CD4-positive, alpha-beta T cell treated with Interleukin-2 at 100 ng/mL for 4 hours (primary cell): ENCODE data around the gene ZNRF3.

ENCODE experiments used
- DNase-seq: peaks from one replicate; pipeline ENCODE4 v3.0.0-alpha.2; 2020; ENCODE audit warnings: low spot score

The ZNRF3 gene

GRCh38 chr22:28952857-28953256 is 69.5 kb downstream of the ZNRF3 start:
- no peak for DNase-seq

DNA sequence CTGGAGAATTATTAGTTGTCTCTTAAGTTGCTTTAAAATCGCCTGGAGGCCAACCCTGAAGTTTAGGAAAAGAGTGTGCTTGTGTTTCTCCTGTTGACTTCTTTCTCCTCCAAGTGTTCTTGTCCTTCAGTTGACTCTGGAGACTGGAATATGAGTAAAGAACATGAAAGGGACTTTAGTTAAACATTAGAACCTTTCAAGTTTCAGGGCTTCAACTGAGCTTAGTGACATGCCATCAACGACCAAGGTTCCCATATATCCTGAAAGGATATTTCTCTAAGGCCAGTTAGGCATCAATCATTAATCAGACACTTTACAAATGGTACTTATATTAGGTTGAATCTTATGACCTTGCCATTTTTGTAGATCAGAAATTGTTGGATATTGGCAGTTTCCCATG is 70.0 kb downstream of the ZNRF3 start:
- no peak for DNase-seq

GRCh38 chr22:28953976-28954880 is 70.9 kb downstream of the ZNRF3 start:
- DNase-seq, result no peak

GRCh38 chr22:28955817-28956216 is 72.4 kb downstream of the ZNRF3 start:
- DNase-seq, result peak; percentile 60

DNA sequence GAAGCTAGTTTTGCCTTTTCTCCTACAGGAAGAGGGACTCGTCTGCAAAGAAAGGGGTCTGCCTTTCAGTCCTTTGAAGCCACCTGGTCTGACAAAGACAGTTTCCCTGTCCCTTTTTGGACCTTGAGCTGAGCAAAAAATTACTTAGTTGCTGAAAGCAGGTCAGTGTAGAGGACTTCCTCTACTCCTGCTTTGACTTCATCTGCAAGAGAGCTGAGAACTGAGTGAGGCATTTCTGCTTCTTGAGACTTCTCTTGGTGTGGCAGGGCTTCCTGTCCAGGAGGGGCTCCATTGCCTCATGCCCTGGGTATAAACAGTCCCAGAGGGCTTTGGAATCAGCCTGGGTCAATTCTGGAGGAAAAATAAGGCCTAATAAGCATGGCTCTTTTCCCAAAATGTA is 73.1 kb downstream of the ZNRF3 start:
- DNase-seq, result no peak

- DNase-seq, result no peak
Observed at GRCh38 chr22:28958611-28959010, 75.2 kb downstream of the ZNRF3 start.

DNA sequence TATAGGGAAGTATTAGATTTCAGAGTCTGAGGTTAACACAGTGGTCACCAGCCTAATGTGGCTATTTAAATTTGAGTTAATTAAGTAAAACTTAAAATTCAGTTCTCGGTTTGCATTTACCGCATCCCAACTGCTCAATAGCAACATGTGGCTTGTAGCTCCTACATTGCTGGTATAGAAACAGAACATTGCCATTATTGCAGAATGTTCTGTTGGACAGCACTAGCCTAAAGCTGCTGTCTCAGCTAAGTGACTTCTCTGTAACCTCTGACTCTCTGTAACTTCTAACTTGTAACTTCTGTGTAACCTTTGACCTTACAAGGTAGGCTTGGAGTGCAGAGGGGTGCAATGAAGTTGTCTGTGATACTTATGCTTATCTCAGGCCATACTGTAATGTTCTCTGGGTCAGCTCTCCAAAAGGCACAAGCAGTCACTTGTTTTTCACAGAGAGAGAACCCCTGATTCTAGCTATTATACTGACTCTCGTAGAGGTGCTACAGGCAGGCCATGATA is 78.7 kb downstream of the ZNRF3 start:
- DNase-seq, result no peak

- no peak for DNase-seq
Observed at GRCh38 chr22:28963362-28963761, 80.0 kb downstream of the ZNRF3 start.

DNA sequence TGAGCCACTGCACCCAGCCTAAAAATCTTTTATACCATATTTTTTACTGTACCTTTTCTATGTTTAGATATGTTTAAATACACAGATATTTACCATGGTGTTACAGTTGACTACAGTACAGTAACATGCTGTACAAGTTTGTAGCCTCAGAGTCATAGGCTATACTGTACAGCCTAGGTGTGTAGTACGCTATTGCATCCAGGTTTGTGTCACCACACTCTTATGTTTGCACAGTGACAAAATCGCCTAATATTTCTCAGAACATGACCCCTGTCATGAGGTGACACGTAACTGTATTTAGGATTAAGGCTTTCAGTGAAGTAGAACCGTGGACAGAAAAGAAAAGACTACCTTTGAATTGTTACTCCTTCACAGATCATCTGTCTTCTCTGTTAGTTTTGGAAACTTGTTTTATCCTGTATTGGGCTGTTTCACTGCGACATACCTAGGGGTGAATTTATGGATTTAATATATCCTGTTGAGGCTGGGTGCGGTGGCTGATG is 83.8 kb downstream of the ZNRF3 start:
- no peak for DNase-seq

- no peak for DNase-seq
Observed at GRCh38 chr22:28967969-28968368, 84.6 kb downstream of the ZNRF3 start.

DNA sequence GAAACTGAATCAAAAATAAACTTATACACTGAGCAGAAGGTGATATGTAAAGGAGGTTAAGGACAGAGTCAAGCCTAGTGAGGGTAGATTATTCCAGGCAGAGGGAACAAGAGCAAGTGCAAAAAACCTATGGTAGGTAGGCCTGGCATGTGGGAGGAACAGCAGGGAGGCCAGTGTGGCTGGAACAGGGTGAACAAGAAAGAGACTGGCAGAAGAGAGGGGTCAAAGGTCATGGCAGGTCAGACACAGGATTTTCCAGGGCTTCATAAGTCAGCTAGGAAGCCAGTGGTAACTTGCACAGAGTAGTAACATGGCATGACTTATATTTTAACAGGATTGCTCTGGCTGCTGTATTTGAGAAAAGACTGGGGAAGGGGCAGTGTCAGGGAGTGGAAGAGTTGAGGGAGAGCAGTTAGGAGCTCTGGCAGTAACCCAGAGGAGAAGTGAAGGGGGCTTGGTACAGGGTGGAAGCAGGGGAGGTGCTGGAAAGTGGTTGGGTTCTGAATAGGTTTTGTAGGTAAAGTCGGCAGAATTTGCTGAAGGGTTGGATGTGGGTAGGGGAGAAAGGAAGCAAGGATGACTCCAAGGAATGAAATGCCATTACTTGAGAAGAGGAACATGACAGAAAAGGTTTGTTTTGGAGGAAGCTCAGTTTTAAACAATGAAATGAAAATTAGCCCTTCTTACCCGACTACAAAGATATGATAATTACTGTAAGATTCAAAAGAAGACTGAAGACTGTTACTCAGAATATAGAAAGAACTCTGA is 86.2 kb downstream of the ZNRF3 start:
- DNase-seq, result no peak

DNA sequence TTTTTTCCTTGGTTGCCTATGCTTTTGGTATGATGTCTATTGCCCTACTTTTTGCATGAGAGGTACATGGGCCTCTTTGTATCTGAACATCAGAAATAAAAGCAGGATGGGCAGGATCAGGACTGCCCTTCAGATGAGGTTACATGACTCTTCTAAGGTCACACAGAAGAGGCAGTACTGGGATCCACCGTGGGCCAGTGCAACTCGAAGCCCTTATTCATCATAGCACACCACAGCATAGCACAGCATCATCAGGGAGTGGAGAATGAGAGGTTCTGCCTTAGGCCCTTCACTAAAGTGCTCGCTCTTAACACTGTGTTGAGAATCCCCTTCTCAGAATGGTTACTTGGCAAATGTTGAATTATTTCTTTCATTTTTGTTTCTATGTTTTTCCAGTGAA is 90.0 kb downstream of the ZNRF3 start:
- DNase-seq, result no peak

- no peak for DNase-seq
Observed at GRCh38 chr22:28977060-28977459, 93.7 kb downstream of the ZNRF3 start.

- DNase-seq, result no peak
Observed at GRCh38 chr22:28977481-28977971, 94.2 kb downstream of the ZNRF3 start.

- DNase-seq, result no peak
Observed at GRCh38 chr22:28978158-28978557, 94.8 kb downstream of the ZNRF3 start.

DNA sequence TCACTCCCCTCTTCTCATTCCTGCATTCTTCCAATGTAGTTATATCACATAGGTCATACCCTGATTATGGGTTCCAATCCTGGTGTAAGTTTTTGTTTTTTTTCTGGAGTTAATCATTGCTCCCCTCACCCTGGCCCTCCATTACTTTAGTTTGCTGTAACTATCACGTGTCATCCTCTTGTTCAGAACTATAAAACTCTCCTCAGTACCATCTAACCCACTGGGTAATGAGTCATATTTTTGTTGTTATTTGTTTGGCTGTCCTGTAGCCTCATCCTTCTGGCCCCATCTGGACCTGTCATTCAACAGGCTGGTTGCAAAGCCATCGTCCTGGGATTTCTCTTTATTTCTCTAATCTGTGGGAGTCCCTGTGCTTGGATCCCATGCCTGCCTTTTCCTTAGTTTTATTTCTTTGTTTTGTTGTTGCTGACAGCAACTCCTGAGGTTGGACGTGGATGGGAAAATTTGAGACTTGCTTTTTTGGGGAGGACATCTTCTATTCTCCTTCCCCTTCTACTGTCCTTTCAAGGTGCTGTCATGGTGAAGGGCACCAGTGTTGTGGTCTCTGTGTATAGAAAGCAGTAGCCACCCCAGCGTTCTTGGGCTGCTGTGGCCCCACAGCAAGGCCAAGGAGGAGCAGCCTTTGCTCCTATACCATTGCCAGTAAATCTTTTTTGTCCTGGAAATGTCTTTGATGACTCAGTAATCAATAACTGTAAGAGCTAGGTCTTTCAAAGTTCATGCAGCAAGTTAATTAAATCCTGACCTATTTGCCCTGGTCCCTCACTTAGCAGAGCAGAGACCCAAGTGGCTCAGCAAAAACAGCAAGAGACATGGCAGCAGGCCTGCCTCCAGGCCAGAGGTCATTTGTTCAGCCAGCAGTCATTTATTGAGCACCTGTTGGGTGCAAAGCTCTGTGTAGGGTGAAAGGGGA is 95.8 kb downstream of the ZNRF3 start:
- DNase-seq, result no peak

DNA sequence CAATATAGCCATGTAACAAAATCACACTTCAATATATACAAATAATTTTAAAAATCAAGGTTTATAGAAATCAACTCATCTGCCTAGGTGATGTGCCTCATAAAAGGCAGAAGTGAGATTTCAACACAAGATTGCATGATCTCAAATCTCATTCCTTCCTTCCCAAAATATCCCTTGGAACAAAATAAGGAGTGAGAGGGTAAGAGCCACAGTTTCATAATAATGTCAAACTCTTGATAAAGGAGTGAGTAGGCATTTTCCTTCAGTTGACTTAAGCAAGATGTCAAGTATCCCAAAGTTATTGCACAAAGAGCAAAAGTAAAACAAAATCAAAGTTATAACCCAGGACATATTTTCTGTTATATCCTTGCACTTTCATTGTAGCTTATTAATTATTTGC is 97.0 kb downstream of the ZNRF3 start:
- DNase-seq, result no peak

DNA sequence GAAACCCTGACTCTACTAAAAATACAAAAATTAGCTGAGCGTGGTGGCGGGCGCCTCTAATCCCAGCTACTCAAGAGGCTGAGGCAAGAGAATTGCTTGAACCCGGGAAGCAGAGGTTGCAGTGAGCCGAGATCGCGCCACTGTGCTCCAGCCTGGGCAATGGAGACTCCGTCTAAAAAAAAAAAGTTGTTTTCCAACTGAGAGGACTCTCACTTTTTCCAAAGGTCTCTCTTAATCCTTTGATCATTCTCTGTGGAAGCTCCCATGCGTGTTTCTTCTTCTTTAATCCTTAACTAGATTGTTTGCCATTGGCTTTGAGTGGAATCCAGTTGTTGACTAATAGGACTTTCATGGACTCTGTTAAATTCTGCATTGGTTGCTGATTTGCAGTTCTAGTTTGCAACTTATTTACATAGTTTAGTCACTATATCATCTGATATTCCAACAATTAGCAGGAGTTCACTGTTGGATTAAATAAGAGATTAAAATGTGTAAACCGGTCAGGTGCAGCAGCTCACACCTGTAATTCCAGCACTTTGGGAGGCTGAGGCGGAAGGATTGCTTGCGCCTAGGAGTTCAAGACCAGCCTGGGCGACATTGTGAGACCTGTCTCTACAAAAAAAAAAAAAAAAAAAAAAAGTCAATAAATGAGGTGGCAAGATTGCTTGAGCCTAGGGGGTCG is 98.6 kb downstream of the ZNRF3 start:
- DNase-seq, result no peak

DNA sequence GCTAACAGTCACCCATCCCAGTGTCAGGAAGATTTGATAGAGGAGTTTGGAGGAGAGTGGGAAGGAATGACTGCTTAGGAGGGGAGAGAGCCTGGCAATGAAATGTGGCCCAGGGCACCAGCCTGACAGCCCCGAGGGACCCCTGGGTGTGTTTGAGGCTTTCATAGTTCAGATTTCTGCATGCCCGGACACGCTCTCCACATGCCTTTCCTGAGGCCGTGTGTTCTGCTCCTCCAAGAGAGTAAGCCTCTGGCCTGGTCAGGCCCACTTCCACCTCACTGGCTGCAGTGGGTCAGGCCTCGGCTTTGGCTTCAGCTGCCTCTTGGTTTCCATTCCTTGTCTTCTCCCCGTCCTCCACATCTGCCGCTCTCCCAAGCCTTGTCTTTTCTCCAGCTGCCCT is 99.8 kb downstream of the ZNRF3 start:
- no peak for DNase-seq

DNA sequence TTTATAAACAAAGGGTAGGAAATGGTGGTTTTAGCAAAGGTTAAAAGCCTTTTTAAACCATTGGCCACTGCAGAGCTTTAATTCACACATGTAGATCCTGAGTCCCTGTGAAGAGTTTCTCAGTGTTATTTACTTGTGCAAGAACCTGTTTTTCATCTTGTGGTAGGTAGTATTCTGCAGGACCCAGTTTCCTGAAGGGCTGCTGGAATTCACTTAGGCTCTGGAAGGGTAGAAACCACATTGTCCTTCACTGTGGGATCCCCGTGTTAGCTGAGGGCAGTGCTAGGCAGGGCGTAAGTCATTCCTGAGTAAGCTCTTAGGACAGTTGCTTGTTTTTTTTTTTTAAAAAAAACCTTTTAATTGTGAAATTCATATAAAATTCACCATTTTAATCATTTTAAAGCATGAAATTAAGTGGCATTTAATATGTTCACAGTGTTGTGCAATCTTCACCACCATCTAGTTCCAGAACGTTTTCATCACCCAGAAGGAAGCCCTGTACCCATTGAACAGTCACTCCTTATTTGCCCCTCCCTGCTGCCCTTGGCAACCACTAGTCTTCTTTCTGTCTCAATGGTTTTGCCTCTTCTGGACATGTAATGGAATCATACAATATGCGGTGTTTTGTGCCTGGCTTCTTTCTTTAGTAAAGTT is 100.5 kb downstream of the ZNRF3 start:
- no peak for DNase-seq
